ENCODE measurements around the gene LPCAT1.

DNA sequence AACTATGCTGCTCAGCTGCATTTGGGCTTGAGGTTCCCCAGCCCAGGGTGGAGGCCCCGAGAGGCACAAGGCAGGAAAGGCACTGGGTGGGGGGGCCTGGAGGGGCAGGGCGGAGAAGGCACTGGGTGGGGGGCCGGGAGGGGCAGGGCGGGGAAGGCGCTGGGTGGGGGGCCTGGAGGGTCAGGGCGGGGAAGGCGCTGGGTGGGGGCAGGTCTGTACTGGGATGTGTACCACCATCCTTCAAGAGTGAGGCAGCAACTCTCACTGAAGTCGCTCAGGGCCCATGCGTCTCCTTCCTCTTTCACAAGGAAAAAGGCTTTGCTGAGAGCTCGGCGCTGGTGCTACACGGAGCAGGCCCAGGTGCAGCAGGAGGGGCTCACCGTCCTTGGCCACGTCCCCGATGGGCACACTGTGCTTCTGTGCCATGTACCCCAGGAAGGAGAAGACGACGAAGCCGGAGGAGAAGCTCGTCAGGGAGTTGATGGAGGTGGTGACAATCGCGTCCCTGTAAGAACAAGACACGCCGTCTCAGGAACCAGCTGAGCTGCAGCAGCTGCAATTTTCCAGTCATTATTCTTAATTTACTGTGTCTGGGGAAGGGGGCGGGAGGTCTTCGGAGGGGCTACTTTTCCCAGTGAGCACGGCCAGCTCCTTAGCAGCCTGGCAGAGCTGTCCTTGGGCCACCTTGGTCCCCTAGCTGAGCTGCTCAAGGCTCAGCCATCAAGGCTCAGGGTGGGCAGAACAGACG lies 109.3 kb downstream of the LPCAT1 start:
- TF ChIP-seq, protein P1, sequence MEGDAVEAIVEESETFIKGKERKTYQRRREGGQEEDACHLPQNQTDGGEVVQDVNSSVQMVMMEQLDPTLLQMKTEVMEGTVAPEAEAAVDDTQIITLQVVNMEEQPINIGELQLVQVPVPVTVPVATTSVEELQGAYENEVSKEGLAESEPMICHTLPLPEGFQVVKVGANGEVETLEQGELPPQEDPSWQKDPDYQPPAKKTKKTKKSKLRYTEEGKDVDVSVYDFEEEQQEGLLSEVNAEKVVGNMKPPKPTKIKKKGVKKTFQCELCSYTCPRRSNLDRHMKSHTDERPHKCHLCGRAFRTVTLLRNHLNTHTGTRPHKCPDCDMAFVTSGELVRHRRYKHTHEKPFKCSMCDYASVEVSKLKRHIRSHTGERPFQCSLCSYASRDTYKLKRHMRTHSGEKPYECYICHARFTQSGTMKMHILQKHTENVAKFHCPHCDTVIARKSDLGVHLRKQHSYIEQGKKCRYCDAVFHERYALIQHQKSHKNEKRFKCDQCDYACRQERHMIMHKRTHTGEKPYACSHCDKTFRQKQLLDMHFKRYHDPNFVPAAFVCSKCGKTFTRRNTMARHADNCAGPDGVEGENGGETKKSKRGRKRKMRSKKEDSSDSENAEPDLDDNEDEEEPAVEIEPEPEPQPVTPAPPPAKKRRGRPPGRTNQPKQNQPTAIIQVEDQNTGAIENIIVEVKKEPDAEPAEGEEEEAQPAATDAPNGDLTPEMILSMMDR (IDR thresholded peaks at IDR 0.05): no peak
- TF ChIP-seq POLR2A (IDR thresholded peaks at IDR 0.05): no peak
